ENCODE measurements around the gene HTT.

DNA sequence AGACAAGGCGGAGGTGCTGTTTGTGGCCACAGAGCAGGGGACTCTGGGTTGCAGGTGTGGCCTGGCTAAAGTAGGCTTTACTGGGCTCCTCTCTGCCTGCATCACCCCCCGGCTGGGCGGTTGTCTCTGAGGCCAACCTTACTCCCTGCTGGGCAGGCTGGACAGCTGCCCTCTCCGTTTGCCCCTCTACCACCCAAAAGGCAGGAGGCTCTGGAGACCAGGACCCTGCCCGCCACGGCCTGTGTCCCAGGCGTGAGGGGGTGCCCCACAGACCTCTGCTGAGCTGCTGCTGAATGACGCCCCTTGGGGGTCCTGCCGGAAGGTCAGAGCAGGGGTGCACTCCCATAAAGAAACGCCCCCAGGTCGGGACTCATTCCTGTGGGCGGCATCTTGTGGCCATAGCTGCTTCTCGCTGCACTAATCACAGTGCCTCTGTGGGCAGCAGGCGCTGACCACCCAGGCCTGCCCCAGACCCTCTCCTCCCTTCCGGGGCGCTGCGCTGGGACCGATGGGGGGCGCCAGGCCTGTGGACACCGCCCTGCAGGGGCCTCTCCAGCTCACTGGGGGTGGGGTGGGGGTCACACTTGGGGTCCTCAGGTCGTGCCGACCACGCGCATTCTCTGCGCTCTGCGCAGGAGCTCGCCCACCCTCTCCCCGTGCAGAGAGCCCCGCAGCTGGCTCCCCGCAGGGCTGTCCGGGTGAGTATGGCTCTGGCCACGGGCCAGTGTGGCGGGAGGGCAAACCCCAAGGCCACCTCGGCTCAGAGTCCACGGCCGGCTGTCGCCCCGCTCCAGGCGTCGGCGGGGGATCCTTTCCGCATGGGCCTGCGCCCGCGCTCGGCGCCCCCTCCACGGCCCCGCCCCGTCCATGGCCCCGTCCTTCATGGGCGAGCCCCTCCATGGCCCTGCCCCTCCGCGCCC is 1.1 kb upstream of the HTT start:
- TF ChIP-seq POLR2A (IDR thresholded peaks at IDR 0.05) = peak in 1 of 4 donors; percentile 38
- TF ChIP-seq, protein P1, sequence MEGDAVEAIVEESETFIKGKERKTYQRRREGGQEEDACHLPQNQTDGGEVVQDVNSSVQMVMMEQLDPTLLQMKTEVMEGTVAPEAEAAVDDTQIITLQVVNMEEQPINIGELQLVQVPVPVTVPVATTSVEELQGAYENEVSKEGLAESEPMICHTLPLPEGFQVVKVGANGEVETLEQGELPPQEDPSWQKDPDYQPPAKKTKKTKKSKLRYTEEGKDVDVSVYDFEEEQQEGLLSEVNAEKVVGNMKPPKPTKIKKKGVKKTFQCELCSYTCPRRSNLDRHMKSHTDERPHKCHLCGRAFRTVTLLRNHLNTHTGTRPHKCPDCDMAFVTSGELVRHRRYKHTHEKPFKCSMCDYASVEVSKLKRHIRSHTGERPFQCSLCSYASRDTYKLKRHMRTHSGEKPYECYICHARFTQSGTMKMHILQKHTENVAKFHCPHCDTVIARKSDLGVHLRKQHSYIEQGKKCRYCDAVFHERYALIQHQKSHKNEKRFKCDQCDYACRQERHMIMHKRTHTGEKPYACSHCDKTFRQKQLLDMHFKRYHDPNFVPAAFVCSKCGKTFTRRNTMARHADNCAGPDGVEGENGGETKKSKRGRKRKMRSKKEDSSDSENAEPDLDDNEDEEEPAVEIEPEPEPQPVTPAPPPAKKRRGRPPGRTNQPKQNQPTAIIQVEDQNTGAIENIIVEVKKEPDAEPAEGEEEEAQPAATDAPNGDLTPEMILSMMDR (IDR thresholded peaks at IDR 0.05) = no peak

Measured in upper lobe of left lung (tissue), 4 donors.